Measurements from ENCODE around the gene MID1. TPM values are rescaled to one million over a fixed set of nuclear protein-coding genes. Genes with fewer than 3 reads are reported as not detected.

Gene MID1
- total RNA-seq, 1 donor: 20.4 TPM

DNA sequence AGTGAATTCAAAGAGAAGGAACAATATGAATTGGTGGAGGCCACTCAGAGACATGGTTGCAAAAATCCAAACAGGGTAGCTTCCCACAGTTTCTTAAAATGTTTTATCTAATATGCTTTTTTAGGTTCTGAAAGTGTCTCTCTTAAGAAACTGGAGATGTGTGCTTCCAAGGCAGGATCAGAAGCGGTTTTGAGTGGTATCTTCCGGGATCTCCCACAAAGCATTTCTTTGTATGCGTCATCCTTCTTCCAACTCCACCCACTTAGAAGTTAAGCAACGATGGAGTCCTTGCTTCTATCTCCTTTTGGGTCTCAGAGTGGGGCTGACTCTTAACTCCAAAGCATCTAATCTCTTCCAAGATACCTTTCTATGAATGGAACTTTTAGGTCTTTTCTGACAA, 196.7 kb downstream of the MID1 start:
- no peak for TF ChIP-seq CTCF (IDR thresholded peaks at IDR 0.05; ENCODE audit: insufficient read depth, low read length)
- H3K4me3 ChIP-seq (ENCODE audit: low read depth, low read length): no peak overlapping the region
- DNase-seq (ENCODE audit: low read depth): no peak

DNA sequence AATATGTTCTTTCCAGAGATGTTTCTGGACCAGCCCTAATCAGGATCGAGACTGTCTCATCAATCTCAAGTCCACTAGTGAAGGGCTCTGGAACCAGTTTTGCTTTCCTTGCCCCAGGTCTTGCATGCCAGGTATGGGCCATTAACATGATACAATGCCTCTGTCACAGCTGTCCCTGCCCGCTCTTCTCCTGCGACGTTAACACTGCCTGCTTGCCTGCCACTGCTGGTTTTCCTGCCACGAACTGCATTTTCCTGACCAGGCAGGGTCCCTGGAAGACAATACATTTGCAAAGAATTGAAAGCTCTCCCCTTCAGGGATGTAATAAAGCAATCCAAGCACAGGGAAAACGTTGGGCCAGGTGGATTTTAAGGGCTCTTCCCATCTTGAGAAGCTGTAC, 200.3 kb downstream of the MID1 start:
- DNase-seq (ENCODE audit: low read depth): no peak
- TF ChIP-seq CTCF (IDR thresholded peaks at IDR 0.05; ENCODE audit: insufficient read depth, low read length): no peak
- H3K4me3 ChIP-seq (ENCODE audit: low read depth, low read length): no peak overlapping the region

DNA sequence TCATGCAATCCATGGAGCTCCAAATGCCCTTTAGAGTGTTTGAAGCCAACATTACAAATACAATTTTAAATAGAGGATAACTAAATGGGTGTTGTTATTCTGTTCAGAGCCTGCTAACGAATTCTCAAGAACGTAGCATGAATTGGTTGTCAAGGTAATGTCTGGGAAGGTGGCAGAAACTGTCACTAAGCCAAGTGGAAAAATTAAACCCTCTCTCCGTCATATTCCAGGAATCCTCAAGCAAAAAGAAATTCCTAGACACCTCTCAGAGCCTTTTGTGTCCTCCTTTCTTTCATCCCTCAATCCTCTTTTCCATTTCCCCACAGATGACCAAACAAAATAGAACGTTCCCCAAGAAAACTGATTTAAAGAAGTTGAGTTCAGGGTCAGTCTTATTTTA, 204.0 kb downstream of the MID1 start:
- H3K4me3 ChIP-seq (ENCODE audit: low read depth, low read length): no peak overlapping the region
- no peak for DNase-seq (ENCODE audit: low read depth)
- no peak for TF ChIP-seq CTCF (IDR thresholded peaks at IDR 0.05; ENCODE audit: insufficient read depth, low read length)

DNA sequence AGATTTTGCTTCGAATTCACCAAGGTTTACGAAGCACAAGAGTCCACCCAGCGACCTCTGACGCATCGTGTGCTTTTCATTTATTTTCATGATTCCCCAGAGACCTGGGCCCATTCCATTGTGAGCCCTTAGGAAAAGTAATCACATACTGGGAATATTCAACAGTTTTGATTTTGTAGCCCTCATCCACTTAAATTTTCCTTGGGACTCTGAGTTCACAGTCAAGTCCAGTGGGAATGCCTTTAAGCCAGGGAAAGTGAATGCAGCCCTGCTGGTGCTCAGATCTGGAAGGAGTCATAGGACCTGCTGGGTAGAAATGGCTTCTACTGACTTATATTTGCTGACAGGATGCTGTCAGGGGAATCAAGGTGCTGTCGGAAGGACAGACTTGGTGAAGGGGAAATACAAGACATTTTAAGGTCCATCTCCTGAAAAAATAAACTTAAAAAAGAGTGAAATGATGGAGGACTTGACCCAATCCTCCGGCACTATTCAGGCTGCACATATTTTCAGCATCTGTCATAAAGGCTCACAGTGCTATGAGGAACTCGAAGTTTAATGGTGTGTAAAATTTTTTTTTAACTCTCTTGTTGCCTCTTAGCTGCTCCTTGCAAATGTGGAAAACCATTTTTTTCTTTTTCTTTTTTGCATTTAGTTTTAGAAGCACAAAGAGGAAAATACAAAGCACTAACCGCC, 204.9 kb downstream of the MID1 start:
- H3K4me3 ChIP-seq (ENCODE audit: low read depth, low read length): no peak overlapping the region
- no peak for TF ChIP-seq CTCF (IDR thresholded peaks at IDR 0.05; ENCODE audit: insufficient read depth, low read length)
- peak; percentile 45 for DNase-seq (ENCODE audit: low read depth)

GRCh38 chrX:10414862-10415261, 205.5 kb downstream of the MID1 start:
- peak; percentile 43 for DNase-seq (ENCODE audit: low read depth)
- H3K4me3 ChIP-seq (ENCODE audit: low read depth, low read length): no peak overlapping the region
- TF ChIP-seq CTCF (IDR thresholded peaks at IDR 0.05; ENCODE audit: insufficient read depth, low read length): no peak

DNA sequence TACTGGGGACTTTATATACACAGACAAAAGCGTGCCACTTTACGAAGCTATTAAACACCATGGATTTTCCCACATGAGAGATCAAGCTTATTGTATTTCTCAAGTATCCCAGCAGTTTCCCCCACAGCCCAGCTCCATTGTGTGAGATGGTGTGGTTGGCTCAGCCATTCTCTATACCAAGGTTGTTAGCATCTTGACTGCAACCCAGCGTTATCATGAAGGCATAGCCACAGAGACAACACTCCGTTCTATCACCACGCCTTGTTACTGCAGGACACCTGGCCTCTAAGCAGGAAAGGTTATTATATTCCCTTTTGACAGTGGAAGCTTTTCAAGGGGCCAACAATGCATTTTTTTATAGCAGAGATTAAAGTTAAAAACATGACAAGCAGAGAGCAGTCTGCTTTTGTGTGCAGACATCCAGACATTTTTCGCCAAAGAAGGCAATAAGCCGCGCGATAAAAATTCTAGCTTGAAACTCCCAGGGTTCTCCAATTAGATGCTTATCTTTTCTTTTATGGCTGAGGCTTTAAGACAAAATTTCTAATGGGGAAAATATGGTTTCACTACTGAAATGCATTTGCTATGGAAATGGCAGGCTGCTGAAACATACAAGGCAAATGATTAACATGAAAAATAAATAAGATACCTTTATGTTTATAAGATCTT, 206.1 kb downstream of the MID1 start:
- TF ChIP-seq CTCF (IDR thresholded peaks at IDR 0.05; ENCODE audit: insufficient read depth, low read length): no peak
- no peak for DNase-seq (ENCODE audit: low read depth)
- no peak overlapping the region for H3K4me3 ChIP-seq (ENCODE audit: low read depth, low read length)
